GM18951 (cell line): Measurements from ENCODE around the gene GAMT.

ENCODE experiments used
- POLR2A ChIP-seq: IDR thresholded peaks from 4 replicates; pipeline ENCODE4 v1.6.1; 2011; ENCODE audit warnings: mild to moderate bottlenecking; ENCODE audit not compliant: insufficient read length, insufficient read depth; ENCODE audit errors: extremely low read depth
- in situ Hi-C: fragments of 300-500 bp; cut with MboI; formaldehyde crosslinking; loops from one replicate; pipeline ENCODE4 v1.12.0; 2022; ENCODE audit warnings: low sequenced_read_pairs, mixed read lengths, inconsistent platforms; ENCODE audit not compliant: unreplicated experiment

The GAMT gene

GRCh38 chr19:1377176-1377964 lies 24.0 kb downstream of the GAMT start:
- in situ Hi-C loops = loop anchor here (10.0 kb wide), 1 partner anchor 73 kb away; no protein-coding TSS in a partner anchor
- no peak for TF ChIP-seq POLR2A

GRCh38 chr19:1376415-1376805 lies 24.9 kb downstream of the GAMT start:
- no peak for TF ChIP-seq POLR2A

GRCh38 chr19:1374250-1374577 lies 27.1 kb downstream of the GAMT start:
- in situ Hi-C loops = loop anchor here (10.0 kb wide), 1 partner anchor 69 kb away; no protein-coding TSS in a partner anchor
- no peak for TF ChIP-seq POLR2A

More at GRCh38 chr19:1376415-1376805, 24.9 kb downstream of the GAMT start:
- in situ Hi-C loops = loop anchor here (10.0 kb wide), 1 partner anchor 72 kb away; no protein-coding TSS in a partner anchor

- TF ChIP-seq POLR2A = no peak
- in situ Hi-C loops = loop anchor here (10.0 kb wide), 1 partner anchor 69 kb away; no protein-coding TSS in a partner anchor
Observed at GRCh38 chr19:1373534-1374249, 27.6 kb downstream of the GAMT start.

GRCh38 chr19:1373042-1373533 lies 28.3 kb downstream of the GAMT start:
- in situ Hi-C loops = loop anchor here (10.0 kb wide), 1 partner anchor 68 kb away; no protein-coding TSS in a partner anchor
- no peak for TF ChIP-seq POLR2A

- in situ Hi-C loops = loop anchor here (10.0 kb wide), 1 partner anchor 66 kb away; no protein-coding TSS in a partner anchor
- TF ChIP-seq POLR2A = no peak
Observed at GRCh38 chr19:1370579-1371361, 30.6 kb downstream of the GAMT start.

GRCh38 chr19:1369214-1369805 lies 32.0 kb downstream of the GAMT start:
- TF ChIP-seq POLR2A = no peak
- in situ Hi-C loops = no loop called here

- in situ Hi-C loops = no loop called here
Observed at GRCh38 chr19:1366899-1367870, 34.2 kb downstream of the GAMT start.

GRCh38 chr19:1366296-1366695 lies 35.0 kb downstream of the GAMT start:
- in situ Hi-C loops = no loop called here
- no peak for TF ChIP-seq POLR2A

More at GRCh38 chr19:1366899-1367870, 34.2 kb downstream of the GAMT start:
- TF ChIP-seq POLR2A = no peak

GRCh38 chr19:1365319-1366269 lies 35.7 kb downstream of the GAMT start:
- in situ Hi-C loops = no loop called here
- no peak for TF ChIP-seq POLR2A
